Kidney glomerular epithelial cell (primary cell): Measurements from ENCODE around the gene YRDC.
A peak's percentile ranks its signal among the peaks of the same experiment; 100 is the strongest.
"Not testable (repeated sequence)": the region's sequence is repeated elsewhere in the genome, so short reads cannot be mapped to it uniquely, and the experiment has no call there.

Experiments
- DNase-seq: peaks from one replicate; lab custom pipeline; 2025; lab: John Stamatoyannopoulos, UW

YRDC gene

DNA sequence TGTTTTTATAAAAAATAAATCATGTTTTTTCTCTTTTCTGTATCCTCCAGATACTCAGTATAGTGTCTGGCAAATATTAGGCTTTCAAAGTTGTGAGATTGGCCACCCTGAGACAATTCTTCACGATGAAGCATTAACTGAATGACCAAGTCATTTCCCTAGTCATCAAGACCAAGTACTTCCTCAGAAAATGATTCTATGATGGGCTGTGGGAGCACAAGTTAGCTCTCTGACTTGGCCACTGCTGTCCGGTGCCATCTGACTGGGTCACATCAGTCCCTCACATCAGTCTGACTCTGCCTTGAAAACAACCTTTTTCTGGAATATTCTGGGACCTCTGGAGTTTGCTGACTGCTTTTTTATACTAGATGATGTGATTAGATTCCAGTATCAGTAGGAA lies 13.5 kb upstream of the YRDC start:
- DNase-seq, result no peak

DNA sequence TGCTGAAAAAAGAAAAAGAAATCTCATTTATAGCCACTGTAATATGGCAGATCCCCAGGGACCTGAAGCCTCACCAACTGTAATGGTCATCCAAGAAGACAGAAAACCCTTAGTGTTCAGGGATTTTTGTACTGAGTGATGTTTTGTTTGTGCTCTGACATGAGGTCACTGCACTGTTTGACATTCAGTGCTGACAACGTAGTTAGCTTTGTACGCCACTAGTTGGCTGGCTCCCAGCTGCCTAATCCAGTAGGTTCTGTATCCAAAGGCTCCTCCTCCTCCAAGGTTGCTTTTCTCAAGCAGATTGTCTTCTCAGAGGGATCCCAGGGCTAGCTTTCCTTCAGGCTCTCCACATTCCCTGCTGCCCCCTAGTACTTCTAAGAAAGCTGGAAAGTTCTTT lies 9.5 kb upstream of the YRDC start:
- DNase-seq, result no peak

DNA sequence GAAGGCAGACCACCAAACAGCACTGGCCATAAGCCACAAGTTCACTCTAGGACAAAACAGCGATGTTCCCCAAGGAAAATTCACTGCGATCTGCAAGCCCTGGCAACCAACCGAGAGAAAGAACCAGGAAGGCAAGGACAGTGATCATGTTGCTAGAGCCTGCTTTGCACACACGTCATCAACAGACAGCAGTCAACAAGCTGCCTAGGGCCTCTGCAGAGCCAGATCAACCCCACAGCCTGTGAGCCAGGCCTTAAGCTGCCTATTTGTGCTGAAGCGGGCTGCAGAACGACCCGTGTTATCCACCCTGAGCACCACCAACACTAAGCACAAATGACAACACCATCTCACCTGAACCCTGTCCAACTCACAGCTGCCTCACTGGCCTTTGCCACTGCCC lies 6.2 kb upstream of the YRDC start:
- DNase-seq, result no peak

DNA sequence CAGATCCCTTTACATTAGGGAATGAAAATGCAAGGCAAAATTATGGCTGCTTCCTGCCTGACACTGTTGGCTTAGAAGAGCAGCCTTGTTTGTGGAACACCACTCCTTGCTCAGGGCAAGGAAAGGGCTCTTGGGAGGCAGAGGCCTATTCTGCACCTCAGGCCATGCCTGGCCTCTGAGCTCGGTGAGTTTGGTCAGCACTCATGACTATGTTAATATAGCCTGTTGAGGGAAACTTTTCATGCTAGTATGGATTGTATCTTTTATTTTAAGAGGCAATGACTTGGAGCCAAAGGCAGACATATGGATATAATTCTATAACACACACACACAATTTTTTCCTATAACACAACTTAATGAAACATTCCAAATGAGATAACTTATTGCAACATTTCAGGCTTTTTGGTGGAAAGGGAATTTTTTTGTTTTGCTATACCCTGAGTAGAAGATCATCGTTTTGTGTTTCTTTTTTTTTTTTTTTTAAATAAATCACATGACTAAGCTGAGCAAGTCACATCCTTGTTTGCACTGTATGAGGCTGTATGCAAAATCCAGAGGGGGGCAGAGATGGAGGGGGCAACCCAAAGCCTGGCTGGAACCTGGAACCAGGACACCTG lies 5.6 kb upstream of the YRDC start:
- no peak for DNase-seq

DNA sequence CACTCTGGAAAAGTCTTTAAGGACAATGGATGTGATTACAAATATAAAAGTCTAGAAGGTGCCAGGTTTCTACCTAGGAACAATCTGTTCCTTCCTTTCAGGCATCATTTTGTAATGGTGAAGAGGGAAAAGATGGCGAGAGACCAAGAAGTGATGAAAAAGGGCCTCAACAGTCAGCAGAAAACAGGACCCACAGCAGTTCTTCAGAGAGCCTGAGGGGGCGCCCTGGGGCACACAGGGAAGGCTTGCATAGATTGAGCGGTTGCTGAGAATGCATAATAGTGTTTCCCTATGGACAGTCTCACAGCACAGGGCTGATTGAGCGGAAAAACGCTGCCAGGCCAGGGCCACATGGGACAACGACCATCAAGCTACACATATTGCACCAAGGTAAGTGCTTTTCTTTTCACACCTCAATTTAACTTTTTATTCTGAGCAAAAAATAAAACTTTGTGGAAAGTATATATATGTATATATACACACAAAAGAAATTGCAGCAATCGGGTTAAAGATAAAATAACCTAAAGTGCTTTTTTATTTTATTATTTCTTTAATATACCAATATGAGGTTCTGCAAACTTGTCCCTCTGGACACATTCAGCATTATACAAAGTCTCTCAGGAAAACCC lies 3.1 kb upstream of the YRDC start:
- DNase-seq, result peak; percentile 44

DNA sequence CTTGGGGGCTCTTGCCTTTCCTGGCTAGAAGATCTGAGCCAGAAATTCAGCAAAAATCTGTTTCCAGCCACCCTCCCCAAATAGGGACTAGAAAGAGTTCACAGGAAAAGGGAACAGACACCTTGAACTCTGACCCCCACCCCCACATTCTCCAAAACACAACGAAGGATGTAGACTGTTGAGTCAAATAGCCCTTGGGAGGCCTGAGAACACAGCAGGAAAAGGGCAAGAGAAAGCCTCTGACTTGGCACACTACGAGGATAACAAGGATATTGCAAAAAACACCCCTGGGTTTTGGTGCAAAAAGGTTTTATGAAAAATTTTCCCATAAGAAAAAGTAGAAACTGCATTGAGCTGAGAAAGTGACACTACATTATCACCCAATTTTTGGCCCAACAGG lies 1.9 kb upstream of the YRDC start:
- no peak for DNase-seq

DNA sequence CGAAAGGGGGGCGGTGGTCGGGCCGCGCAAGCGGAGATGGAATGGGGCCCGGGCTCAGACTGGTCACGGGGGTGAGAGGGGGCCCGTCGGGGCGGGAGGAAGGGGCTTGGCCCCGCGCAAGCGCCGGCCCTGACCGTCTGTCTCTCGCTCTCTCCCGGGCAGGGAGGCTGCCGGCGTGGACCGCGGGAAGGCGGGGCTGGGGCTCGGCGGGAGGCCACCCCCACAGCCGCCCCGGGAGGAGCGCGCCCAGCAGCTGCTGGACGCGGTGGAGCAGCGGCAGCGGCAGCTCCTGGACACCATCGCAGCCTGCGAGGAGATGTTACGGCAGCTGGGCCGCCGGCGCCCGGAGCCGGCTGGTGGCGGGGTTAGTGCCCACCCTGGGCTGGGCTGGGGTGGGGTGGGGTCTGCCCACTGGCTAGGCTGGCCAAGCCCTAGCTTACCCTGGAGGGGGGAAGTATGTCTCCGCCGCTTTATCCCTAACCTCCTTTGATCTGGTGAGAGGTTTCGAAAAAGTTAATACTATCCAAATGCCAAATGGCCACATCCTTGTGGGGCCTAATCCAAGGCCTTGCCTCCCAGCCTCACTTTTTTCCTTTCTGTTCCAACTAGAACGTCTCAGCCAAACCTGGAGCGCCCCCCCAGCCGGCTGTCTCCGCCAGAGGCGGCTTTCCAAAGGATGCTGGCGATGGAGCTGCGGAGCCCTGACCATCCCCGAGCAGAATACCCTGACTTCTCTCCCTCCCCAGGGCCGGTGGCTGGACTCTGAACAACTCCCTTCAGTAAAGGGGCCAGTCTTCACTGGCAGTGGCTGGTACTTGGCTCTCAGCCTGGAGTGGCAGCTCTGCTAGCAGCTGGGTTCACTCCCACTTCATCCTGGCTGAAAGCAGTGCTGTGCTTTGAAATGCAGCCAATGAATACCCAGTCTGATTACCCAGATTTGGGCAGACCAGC lies 636 bp upstream of the YRDC start:
- peak; percentile 13 for DNase-seq

DNA sequence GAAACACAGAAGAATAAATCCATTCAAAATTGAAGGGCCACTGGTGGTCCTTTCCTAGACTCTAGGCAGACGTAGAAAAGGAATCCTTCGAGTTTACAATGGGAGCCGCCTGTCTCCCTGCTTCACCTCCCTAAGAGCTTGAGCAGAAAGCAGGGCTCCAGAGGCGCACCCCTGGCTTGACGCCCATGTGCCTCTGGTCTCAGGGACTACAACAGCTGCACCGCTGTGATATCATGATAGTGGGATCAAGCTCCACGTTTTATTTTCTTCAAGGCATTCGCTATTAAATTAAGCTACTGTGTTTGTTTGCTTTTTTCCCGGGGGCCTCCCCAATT lies 821 bp downstream of the YRDC start:
- DNase-seq, result no peak

DNA sequence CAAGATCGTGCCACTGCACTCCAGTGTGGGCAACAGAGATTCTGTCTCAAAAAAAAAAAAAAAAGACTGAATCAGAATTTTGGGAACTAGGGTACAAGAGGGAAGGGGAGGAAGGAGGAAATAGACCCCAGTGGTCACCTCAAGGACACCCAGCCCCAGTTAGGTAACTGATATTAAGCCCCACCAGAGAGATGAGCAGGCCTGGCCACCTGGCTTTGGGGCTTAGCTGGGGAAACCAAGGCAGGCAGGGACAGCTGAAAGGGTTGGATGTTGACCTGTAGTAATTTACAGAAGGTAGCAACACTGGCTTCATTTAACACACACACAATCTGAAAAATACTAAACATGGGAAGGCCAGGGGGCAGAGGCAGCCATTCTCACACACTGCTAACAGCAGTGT lies 5.6 kb downstream of the YRDC start:
- no peak for DNase-seq

DNA sequence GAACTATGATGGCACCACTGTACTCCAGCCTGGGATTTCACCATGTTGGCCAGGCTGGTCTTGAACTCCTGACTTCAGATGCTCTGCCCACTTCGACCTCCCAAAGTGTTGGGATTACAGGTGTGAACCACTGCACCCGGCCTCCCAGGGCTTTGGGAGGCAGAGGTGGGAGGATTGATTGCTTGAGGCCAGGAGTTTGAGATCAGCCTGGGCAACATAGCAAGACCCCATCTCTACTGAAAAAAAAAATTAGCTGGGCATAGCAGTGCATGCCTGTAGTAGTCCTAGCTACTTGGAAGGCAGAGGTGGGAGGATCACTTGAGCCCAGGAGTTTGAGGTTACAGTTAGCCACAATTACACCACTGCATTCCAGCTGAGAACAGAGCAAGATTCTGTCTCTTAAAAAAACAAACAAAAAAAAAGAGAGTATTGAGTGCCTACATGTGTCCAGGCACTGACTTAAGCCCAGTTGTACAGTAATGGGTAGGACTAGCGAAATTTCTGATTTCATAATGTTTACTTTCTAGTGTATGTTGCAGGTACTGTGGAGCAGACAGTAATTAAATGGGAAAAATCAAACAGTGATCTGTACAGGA lies 10.2 kb downstream of the YRDC start:
- DNase-seq, result peak; percentile 19

DNA sequence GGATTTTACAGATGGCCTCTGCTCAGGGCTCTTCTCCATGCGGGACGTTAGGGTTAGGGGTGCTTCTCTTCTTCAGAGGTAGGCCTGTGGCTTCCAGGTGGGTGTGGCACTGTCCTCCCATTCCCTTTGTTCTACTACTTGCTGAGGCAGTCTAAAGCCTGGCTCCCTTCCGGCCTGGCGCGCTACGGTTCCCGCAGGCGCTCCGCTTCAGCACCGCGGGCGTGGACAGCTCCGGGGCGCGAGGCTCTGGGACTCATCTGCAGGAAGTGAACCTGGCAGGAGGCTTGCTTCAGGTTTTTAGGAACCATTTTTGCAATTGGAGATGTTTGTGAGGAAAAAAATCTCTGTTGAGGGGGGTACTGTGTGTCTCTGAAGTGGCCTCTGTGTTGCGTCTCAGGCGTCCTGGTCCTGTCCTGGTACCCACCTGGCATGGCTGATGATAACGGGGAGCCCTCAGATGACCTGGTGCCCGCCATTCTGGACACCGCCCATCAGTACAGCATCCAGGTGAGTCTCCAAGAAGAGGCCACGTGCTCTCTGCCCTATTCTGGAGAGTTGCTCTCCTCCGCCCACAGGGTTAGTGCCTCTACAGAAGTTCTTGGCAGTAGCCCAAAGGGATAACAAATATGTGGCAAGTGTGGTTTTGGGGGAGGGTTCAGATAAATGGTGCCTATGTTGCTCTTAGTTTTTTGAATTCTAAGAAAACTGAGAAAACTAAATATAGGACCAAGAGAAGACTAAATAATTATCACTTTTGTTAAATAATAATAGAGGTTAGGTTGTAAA lies 12.5 kb downstream of the YRDC start:
- peak; percentile 45 for DNase-seq

DNA sequence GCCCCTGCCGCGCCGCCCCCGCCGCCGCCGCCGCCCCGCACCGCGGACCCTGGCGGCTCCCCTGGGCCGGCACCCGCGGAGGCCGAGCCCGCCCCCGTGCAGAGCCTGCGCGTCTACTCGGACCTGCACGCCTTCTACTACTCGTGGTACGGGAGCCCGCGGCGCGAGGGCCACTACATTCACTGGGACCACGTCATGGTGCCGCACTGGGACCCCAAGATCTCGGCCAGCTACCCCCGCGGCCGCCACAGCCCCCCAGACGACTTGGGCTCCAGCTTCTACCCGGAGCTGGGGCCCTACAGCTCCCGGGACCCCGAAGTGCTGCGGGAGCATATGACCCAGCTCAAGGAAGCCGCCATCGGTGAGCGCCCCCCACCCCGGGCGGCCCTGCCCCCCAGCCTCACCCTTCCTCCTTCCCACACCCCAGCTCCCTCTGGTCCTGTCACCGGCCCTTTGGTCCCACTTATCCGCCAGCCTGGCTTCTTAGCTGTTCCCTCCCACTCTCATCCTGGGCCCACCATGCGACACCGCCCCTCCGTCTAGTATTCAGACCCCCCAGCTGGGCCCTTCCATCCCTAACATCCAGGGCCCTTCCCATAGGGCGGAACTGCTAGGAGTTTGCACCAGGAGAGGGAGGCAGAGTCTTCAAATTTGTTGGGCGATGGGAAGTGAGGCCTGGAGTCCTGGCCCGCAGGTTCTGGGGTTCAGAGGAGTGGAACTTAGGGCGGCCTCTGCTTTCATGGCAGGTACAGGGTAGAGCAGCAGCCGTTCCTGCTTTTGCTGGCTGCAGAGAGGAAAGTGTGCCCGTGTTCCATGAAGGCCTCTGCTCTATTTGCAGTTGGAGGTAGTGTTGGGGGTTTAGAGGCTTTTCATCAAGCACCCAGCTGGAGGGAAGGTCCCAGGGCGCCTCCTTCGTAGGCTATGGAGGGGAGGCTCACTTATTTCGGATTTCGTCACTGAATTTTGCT lies 13.4 kb downstream of the YRDC start:
- no peak for DNase-seq

DNA sequence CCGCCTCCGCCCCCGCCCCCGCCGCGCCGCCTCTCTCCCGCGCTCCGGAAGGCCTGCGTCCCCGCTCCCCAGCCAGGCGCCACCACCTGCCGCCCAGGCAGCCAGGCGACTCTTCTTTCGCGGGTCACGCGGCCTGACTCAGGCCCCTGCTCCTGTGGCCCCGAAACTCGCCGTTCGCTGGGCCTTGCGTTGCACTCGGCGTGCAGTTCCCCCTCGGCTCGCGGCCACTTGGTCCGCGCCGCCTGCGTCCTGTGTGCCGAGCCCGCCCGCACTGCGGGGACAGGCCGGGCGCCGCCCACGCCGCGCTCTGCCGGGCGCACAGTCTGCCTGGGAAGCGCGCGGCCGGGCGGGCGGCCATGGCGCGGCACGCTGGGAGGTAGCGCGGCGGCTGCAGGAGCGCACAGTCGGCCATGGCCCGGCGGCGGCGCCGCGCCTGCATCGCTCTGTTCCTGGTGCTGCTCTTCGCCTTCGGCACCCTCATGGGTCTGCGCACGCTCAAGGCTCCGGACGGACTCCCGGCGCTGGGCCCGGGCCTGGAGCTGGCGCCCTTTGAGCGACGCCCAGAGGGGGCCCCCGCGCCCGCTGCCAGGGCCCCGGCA lies 14.1 kb downstream of the YRDC start, which contains the start of gene MANEAL:
Gene MANEAL, plus strand, starts transcription at position 75 of the 599 bp plus-strand sequence. Its CDS starts 336 bp downstream, at position 411.
- DNase-seq, result peak; percentile 15

DNA sequence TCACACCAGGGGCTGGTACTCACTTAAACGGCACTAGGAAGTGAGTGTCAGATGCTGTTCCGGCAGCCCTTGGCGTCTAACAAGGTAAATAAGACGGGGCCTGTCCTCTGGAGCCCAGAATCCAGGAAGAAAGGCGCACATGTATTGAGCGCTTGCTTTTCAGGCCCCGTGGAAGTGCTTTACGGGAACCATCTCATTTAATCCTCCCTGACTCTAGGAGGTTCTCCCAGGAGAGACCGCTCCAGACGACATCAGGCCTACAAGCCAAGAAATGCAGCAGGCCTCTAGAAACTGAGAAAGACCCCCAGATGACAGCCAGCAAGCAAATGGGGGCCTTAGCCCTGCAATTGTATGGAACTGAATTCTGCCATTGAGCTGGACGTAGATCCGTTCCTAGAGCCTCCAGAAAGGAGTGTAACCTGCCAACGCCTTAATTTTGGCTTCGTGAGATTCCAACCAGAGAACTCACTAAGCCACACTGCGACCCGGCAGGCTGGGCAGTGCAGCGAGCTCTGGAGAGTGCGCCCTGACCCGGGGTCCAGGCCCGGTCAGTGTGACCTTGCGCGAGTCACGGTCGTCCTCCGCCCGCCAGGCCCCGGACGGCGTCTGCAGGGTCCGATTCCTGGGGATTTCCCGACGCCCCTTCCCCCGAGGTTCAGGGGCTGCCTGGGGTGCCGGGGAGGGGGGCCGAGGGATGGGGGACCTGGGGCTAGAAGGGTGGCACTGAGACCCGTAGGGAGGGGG lies 14.9 kb downstream of the YRDC start:
- DNase-seq, result no peak

DNA sequence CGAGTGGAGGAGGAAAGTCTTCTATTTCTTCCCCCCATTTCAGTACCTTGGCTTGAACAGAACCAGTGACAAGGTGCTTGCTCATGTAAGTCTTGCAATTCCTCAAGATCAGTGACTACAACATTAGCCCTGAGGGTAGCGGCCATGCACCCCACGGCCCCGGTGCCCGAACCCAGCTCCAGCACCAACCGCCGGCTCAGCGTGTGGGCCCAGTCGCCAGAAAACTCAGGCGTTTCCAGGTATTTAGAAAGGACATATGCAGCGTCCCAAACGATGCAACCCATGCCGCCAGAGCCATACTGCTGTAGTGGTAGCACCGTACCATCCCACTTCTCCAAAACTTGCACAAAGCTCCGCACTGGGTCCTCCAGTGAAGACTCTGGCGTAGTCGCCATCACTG lies 25.5 kb downstream of the YRDC start:
- no peak for DNase-seq

DNA sequence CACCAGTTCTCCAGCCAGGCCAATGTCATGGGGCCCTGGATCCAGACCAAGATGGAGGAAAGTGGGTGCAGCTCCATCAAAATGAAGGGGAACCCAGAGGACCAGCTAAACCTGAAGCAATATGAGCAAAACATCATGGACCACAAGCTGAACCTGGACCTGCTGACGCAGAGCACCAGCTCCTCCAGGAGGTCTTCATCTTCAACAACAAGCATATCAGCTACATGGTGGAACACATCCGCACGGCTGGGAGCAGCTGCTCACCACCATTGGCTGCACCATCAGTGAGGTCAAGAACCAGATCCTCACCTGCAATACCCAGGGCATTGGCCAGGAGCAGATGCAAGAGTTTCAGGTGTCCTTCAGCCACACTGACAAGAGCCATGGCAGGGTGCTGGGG lies 29.4 kb downstream of the YRDC start:
- no peak for DNase-seq

DNA sequence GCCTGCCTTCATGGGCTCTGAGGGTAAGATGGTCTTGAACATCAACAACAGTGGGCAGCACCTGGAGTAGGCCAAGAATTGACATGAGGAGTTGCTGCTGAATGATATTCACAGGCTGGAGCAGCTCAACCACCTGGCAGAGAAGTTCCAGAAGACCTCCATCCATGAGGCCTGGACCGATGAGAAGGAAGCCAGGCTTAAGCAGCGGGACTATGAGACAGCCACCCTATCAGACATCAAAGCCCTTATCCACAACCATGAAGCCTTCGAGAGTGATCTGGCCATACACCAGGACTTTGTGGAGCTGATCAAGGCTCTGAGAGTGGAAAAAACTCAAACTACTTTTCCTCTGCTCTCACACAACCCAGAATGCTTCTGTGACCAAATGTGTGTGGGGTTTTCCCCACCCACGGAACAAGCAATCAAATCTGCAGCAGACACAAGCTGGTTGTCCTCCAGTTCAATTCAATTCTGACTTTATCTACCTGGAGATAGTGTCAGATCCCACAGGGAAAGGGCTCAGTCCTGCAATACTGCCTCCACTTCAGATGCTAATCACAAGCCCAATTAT lies 31.0 kb downstream of the YRDC start:
- no peak for DNase-seq

DNA sequence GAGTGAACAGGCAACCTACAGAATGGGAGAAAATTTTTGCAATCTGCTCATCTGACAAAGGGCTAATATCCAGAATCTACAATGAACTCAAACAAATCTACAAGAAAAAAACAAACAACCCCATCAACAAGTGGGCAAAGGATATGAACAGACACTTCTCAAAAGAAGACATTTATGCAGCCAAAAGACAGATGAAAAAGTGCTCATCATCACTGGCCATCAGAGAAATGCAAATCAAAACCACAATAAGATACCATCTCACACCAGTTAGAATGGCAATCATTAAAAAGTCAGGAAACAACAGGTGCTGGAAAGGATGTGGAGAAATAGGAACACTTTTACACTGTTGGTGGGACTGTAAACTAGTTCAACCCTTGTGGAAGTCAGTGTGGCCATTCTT lies 36.6 kb downstream of the YRDC start:
- DNase-seq, result not testable (repeated sequence)

DNA sequence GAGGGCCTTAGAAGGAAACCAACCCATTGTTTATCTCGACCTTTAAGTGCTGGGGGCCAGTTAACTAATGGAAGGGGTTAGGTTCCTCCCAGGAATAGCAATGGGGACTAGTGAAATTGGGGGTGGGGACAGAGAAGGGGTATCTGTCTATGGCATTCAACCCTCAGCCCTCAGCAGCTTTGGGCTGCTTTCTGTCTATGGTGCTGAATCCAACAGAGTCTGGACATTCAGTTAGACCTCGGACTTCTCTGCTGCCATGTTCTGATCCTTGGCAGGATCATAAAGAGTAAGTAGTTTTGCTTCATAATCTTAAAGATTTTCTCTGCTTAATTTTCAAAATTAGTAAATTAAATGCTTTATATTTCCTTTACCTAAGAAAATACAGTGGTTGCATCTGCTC lies 40.5 kb downstream of the YRDC start:
- no peak for DNase-seq
